Upper lobe of left lung (tissue), 6 donors: ENCODE measurements around the gene PUM1. TPM values are rescaled to one million over a fixed set of nuclear protein-coding genes. Genes with fewer than 3 reads are reported as not detected.
A peak's percentile ranks its signal among the peaks of the same experiment; 100 is the strongest.

ENCODE experiments used
- ATAC-seq, 2 donors: fragments of 200-7000 bp; cut with Tn5 transposase; one replicate each; pipeline ENCODE4 v1.9.1; 2022; ENCODE audit warnings: mild to moderate bottlenecking in 2 of 2, moderate library complexity in 2 of 2; ENCODE audit not compliant: low FRiP score in 2 of 2
- DNase-seq, 2 donors: peaks; one replicate each; pipeline ENCODE4 v3.0.0-alpha.2; 2019 to 2020
- H3K27ac ChIP-seq, 4 donors: fragments of 200-600 bp; sonication (generic); one replicate each; pipeline ENCODE4 v1.5.1; 2016 to 2019
- H3K27me3 ChIP-seq, 4 donors: fragments of 200-600 bp; sonication (generic); one replicate each; pipeline ENCODE4 v1.5.1; 2017 to 2019
- H3K36me3 ChIP-seq, 4 donors: fragments of 200-600 bp; sonication (generic); one replicate each; pipeline ENCODE4 v1.5.1; 2016 to 2019
- H3K4me1 ChIP-seq, 4 donors: fragments of 200-600 bp; sonication (generic); one replicate each; pipeline ENCODE4 v1.5.1; 2018 to 2019
- H3K4me3 ChIP-seq, 4 donors: fragments of 200-600 bp; sonication (generic); one replicate each; pipeline ENCODE4 v1.5.1; 2017 to 2019; ENCODE audit warnings: mild to moderate bottlenecking in 2 of 4, moderate library complexity in 1 of 4
- H3K9me3 ChIP-seq, 4 donors: fragments of 200-600 bp; sonication (generic); one replicate each; pipeline ENCODE4 v1.5.1; 2018 to 2019
- EP300 ChIP-seq, 4 donors: sonication (generic); formaldehyde crosslinking; IDR thresholded peaks; one replicate each; pipeline ENCODE4 v1.5.1; 2017; ENCODE audit warnings: antibody characterized with exemption in 4 of 4, control low read depth in 2 of 4
- POLR2A ChIP-seq, 4 donors: fragments of 450-650 bp; IDR thresholded peaks; one replicate each; pipeline ENCODE4 v1.5.1; 2016 to 2017; ENCODE audit warnings: antibody characterized with exemption in 4 of 4, mild to moderate bottlenecking in 2 of 4
- POLR2AphosphoS5 ChIP-seq, 2 donors: sonication (generic); formaldehyde crosslinking; IDR thresholded peaks; one replicate each; pipeline ENCODE4 v1.5.1; 2017; ENCODE audit warnings: antibody characterized with exemption in 2 of 2
- WGBS, 2 donors: methylation state at CpG; one replicate each; pipeline ENCODE4 v1.1.5; 2017 to 2018; 5-methylcytosine and 5-hydroxymethylcytosine counted together
- total RNA-seq, 6 donors: library from RNA; depleted of rRNA in 4 of 6; stranded (reverse); fragments of >200 nt in 4 of 6; gene quantifications; one replicate each; pipeline versions ENCODE4 v1.1.0 to v1.2.1, GENCODE V29; 2016 to 2021
- TF ChIP-seq, protein P1 (sequence below), 6 experiments: fragments of 450-650 bp in 4 of 6; fragments of 200-600 bp in 2 of 6; sonication (generic) in 2 of 6; IDR thresholded peaks; one replicate each; pipeline ENCODE4 v1.5.1; 2016 to 2019; ENCODE audit warnings: antibody characterized with exemption in 6 of 6
- donor health status: DM: no; HTN: no; CAD: no; lungs with moderate emphysema.
- donor health status: DM: no; HTN: yes; CAD: no; lungs with severe emphysema.

Gene PUM1
- total RNA-seq, 6 donors from 2014 or later, result 85.7 to 124 (median 99.8) TPM

- ATAC-seq (no peak), DNase-seq (no peak)
- no peak for TF ChIP-seq POLR2AphosphoS5 (IDR thresholded peaks at IDR 0.05)
- TF ChIP-seq, protein P1, sequence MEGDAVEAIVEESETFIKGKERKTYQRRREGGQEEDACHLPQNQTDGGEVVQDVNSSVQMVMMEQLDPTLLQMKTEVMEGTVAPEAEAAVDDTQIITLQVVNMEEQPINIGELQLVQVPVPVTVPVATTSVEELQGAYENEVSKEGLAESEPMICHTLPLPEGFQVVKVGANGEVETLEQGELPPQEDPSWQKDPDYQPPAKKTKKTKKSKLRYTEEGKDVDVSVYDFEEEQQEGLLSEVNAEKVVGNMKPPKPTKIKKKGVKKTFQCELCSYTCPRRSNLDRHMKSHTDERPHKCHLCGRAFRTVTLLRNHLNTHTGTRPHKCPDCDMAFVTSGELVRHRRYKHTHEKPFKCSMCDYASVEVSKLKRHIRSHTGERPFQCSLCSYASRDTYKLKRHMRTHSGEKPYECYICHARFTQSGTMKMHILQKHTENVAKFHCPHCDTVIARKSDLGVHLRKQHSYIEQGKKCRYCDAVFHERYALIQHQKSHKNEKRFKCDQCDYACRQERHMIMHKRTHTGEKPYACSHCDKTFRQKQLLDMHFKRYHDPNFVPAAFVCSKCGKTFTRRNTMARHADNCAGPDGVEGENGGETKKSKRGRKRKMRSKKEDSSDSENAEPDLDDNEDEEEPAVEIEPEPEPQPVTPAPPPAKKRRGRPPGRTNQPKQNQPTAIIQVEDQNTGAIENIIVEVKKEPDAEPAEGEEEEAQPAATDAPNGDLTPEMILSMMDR (IDR thresholded peaks at IDR 0.05), result no peak
- TF ChIP-seq POLR2A (IDR thresholded peaks at IDR 0.05), result no peak
- no peak for TF ChIP-seq EP300 (IDR thresholded peaks at IDR 0.05)
- H3K4me3 ChIP-seq, result no peak overlapping the region
- no peaks in the 10 kb centered on the region for H3K36me3 ChIP-seq
- H3K27ac ChIP-seq, result peak overlapping the region in 1 of 4 donors; percentile 15
- peaks cover 0 to 1% (median 0%) of the 10 kb centered on the region in 4 donors for H3K27me3 ChIP-seq
- 92 to 100% methylated on average over 1 of the region's 1 CpG for WGBS, 2 donors
- H3K4me1 ChIP-seq, result peaks cover 36 to 61% (median 53%) of the 10 kb centered on the region in 4 donors
- H3K9me3 ChIP-seq, result no peaks in the 10 kb centered on the region
Observed at GRCh38 chr1:30904962-30905335, 160.6 kb downstream of the PUM1 start.

- TF ChIP-seq POLR2A (IDR thresholded peaks at IDR 0.05) (no peak), EP300 (IDR thresholded peaks at IDR 0.05) (no peak)
- TF ChIP-seq, protein P1 (IDR thresholded peaks at IDR 0.05), result no peak
- Histone ChIP-seq H3K36me3 (no peaks in the 10 kb centered on the region), H3K4me1 (peaks cover 35 to 56% (median 49%) of the 10 kb centered on the region in 4 donors), H3K9me3 (no peaks in the 10 kb centered on the region), H3K27me3 (peaks cover 0 to 1% (median 0%) of the 10 kb centered on the region in 4 donors), H3K27ac (peak overlapping the region in 1 of 4 donors; percentile 15), H3K4me3 (no peak overlapping the region)
- DNase-seq (no peak), ATAC-seq (no peak)
- WGBS, 2 donors, result 71 to 72% methylated on average over 11 of the region's 11 CpGs
Observed at GRCh38 chr1:30904191-30904961, 161.1 kb downstream of the PUM1 start.

DNA sequence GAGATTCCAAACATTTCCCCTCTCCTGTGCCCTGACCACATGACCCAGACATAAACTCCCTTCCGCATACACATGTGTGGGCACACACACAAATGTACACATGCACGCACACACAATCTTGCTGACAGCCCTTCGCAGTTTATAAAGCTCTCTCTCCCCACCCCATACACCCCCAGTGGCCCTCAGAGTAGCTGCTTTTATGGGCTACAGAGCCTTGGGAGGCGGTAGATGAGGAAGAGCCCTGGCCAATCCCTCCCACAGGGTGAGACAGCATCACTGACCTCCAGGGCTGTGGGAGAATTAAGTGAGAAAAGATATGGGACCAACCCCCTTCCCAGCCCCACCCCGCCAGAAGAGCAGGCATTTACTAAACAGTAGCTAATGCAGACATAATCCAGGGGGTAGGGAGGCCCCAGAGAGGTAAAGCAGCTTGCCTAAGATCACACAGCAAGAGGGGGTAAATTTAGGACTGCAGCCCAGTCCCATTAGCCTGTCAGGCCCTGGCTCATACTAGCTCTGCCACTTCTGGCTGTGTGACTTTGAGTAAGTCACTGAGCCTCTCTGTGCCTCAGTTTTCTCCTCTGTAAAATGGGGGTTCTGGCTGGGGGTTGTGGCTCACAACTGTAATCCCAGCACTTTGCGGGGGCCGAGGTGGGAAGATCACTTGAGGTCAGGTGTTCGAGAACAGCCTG lies 162.0 kb downstream of the PUM1 start:
- Histone ChIP-seq H3K4me3 (no peak overlapping the region), H3K4me1 (peaks cover 29 to 49% (median 43%) of the 10 kb centered on the region in 4 donors), H3K9me3 (no peaks in the 10 kb centered on the region), H3K36me3 (no peaks in the 10 kb centered on the region), H3K27me3 (peaks cover 0 to 1% (median 0%) of the 10 kb centered on the region in 4 donors), H3K27ac (peak overlapping the region; percentile 55 to 83 (median 72))
- no peak for ATAC-seq
- TF ChIP-seq, protein P1 (IDR thresholded peaks at IDR 0.05), result no peak
- TF ChIP-seq POLR2A (IDR thresholded peaks at IDR 0.05) (no peak), POLR2AphosphoS5 (IDR thresholded peaks at IDR 0.05) (no peak), EP300 (IDR thresholded peaks at IDR 0.05) (no peak)
- 82 to 95% methylated on average over 6 to 8 of the region's 8 CpGs for WGBS, 2 donors
- DNase-seq, result no peak

DNA sequence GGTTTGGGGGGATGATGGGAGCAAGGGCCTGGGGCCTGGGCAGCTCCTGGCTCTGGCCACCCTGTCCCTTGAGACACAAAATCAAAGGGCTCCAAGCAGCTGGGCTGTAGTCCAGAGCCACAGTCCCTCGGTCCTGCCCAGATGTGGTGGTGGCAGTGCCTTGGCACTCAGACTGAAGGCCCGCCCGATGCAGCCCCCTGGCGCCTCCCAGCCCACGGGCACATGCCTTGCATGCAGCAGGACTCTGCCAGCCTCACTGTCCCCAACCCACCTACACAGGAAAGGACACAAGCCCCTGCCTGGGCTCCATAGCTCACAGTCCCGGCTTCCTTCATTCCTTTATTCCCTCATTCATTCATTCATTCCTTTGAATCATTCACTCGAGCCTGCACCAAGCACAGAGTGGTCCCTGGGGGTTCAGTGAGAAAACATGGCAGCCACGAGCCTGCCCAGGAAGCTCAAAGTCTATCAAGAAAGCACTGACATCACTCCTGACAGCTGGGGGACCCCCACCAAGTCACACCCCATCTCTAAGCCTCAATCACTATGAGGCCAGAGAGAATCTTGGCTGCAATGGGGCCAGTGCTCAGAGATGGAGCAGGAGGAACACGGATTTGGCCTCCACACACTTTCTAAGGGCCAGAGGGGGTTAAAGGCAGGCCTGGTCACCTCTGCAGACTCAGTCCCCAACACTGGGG lies 162.8 kb downstream of the PUM1 start:
- peak overlapping the region; percentile 55 to 83 (median 72) for H3K27ac ChIP-seq
- no peaks in the 10 kb centered on the region for H3K27me3 ChIP-seq
- 57 to 63% methylated on average over 5 to 9 of the region's 9 CpGs for WGBS, 2 donors
- H3K36me3 ChIP-seq, result no peaks in the 10 kb centered on the region
- H3K4me3 ChIP-seq, result no peak overlapping the region
- no peaks in the 10 kb centered on the region for H3K9me3 ChIP-seq
- ATAC-seq (no peak), DNase-seq (no peak)
- TF ChIP-seq, protein P1 (IDR thresholded peaks at IDR 0.05), result no peak
- TF ChIP-seq EP300 (IDR thresholded peaks at IDR 0.05), result no peak
- TF ChIP-seq POLR2A (IDR thresholded peaks at IDR 0.05), result no peak
- no peak for TF ChIP-seq POLR2AphosphoS5 (IDR thresholded peaks at IDR 0.05)
- H3K4me1 ChIP-seq, result peaks cover 26 to 45% (median 40%) of the 10 kb centered on the region in 4 donors
